GM23338 (cell line): ENCODE results near the gene SMIM44. TPM values are rescaled to one million over a fixed set of nuclear protein-coding genes. Genes with fewer than 3 reads are reported as not detected.

Source experiments
- ATAC-seq: fragments of 200-7000 bp; cut with Tn5 transposase; 3 replicates; pipeline ENCODE4 v1.9.1; 2020
- DNase-seq: peaks from one replicate; pipeline ENCODE4 v3.0.0-alpha.2; 2015; ENCODE audit warnings: low spot score
- H2AFZ ChIP-seq: fragments of 200-600 bp; sonication (generic); 2 replicates; pipeline ENCODE4 v1.8.0; 2016; ENCODE audit warnings: antibody characterized with exemption, mild to moderate bottlenecking, moderate library complexity
- H3F3A ChIP-seq: fragments of 200-600 bp; sonication (generic); replicated peaks from 2 replicates; pipeline ENCODE4 v1.8.0; 2017; ENCODE audit warnings: antibody characterized with exemption, mixed run types, low read depth
- H3K27ac ChIP-seq: fragments of 200-600 bp; sonication (generic); 2 replicates; pipeline ENCODE4 v1.6.1; 2016; ENCODE audit warnings: low read depth
- H3K27me3 ChIP-seq: fragments of 200-600 bp; sonication (generic); 2 replicates; pipeline ENCODE4 v1.8.0; 2016; ENCODE audit warnings: mild to moderate bottlenecking, mixed run types, moderate library complexity; ENCODE audit not compliant: insufficient read depth
- H3K36me3 ChIP-seq: fragments of 200-600 bp; sonication (generic); 2 replicates; pipeline ENCODE4 v1.8.0; 2016; ENCODE audit warnings: mild to moderate bottlenecking; ENCODE audit not compliant: insufficient read depth
- H3K4me1 ChIP-seq: fragments of 200-600 bp; sonication (generic); 2 replicates; pipeline ENCODE4 v1.8.0; 2016; ENCODE audit warnings: mild to moderate bottlenecking, moderate library complexity; ENCODE audit not compliant: insufficient read depth
- H3K4me2 ChIP-seq: fragments of 200-600 bp; sonication (generic); 2 replicates; pipeline ENCODE4 v1.7.1; 2017; ENCODE audit warnings: mixed run types
- H3K4me3 ChIP-seq: fragments of 200-600 bp; sonication (generic); 2 replicates; pipeline ENCODE4 v1.6.1; 2016; ENCODE audit warnings: mixed run types
- H3K79me2 ChIP-seq: fragments of 200-600 bp; sonication (generic); replicated peaks from 2 replicates; pipeline ENCODE4 v1.8.0; 2017; ENCODE audit warnings: mild to moderate bottlenecking; ENCODE audit not compliant: insufficient read depth
- H3K9me2 ChIP-seq: fragments of 200-600 bp; sonication (generic); 2 replicates; pipeline ENCODE4 v1.8.0; 2017; ENCODE audit not compliant: insufficient read depth
- H4K20me1 ChIP-seq: fragments of 200-600 bp; sonication (generic); replicated peaks from 2 replicates; pipeline ENCODE4 v1.8.0; 2017; ENCODE audit warnings: mild to moderate bottlenecking; ENCODE audit not compliant: insufficient read depth
- H3K27ac Mint-ChIP-seq: 2 replicates; pipeline ENCODE4 v1.8.0; 2020; ENCODE audit warnings: inconsistent platforms, mild to moderate bottlenecking, moderate library complexity, mixed read lengths
- H3K27me3 Mint-ChIP-seq: 3 replicates; pipeline ENCODE4 v1.8.0; 2022; ENCODE audit warnings: low read depth, mild to moderate bottlenecking, moderate library complexity, mixed read lengths, inconsistent platforms; ENCODE audit not compliant: insufficient read depth, poor library complexity
- H3K36me3 Mint-ChIP-seq: 3 replicates; pipeline ENCODE4 v1.8.0; 2021; ENCODE audit warnings: low read depth, mild to moderate bottlenecking, inconsistent platforms, moderate library complexity, mixed read lengths
- H3K4me1 Mint-ChIP-seq: 3 replicates; pipeline ENCODE4 v1.8.0; 2020; ENCODE audit warnings: mild to moderate bottlenecking, inconsistent platforms, mixed read lengths
- H3K4me3 Mint-ChIP-seq: 3 replicates; pipeline ENCODE4 v1.8.0; 2021; ENCODE audit warnings: moderate library complexity, mild to moderate bottlenecking, inconsistent platforms, mixed read lengths
- H3K9me3 Mint-ChIP-seq: 3 replicates; pipeline ENCODE4 v1.8.0; 2020; ENCODE audit warnings: moderate library complexity, mild to moderate bottlenecking, inconsistent platforms, mixed read lengths
- CREB1 ChIP-seq: fragments of 250-450 bp; sonication (Bioruptor Pico); IDR thresholded peaks from 2 replicates; pipeline ENCODE4 v1.5.0; 2020; ENCODE audit warnings: low read depth, mild to moderate bottlenecking, moderate library complexity
- CTCF ChIP-seq, 2 experiments: fragments of 200-600 bp in 1 of 2; sonication (generic) in 1 of 2; conservative IDR thresholded peaks; 2 replicates each; pipeline versions ENCODE4 v1.5.1 to v1.6.1; 2016 to 2017; ENCODE audit warnings: antibody characterized with exemption in 2 of 2, low read depth in 2 of 2, mild to moderate bottlenecking in 2 of 2, moderate library complexity in 1 of 2
- EZH2 ChIP-seq: fragments of 200-600 bp; sonication (generic); IDR thresholded peaks from one replicate; pipeline ENCODE4 v1.8.0; 2017; ENCODE audit warnings: antibody characterized with exemption, mild to moderate bottlenecking, low read depth; ENCODE audit not compliant: unreplicated experiment
- EZH2phosphoT487 ChIP-seq: fragments of 200-600 bp; sonication (generic); IDR thresholded peaks from one replicate; pipeline ENCODE4 v1.8.1; 2018; ENCODE audit warnings: antibody characterized with exemption; ENCODE audit not compliant: unreplicated experiment
- JUNB ChIP-seq: IDR thresholded peaks from one replicate; pipeline ENCODE4 v1.6.1; 2016; ENCODE audit warnings: antibody characterized with exemption; ENCODE audit not compliant: unreplicated experiment
- POLR2AphosphoS5 ChIP-seq: IDR thresholded peaks from 2 replicates; pipeline ENCODE4 v1.6.1; 2016; ENCODE audit warnings: antibody characterized with exemption, low read depth
- REST ChIP-seq: IDR thresholded peaks from one replicate; pipeline ENCODE4 v1.6.1; 2018; ENCODE audit warnings: antibody characterized with exemption; ENCODE audit not compliant: unreplicated experiment
- STAT1 ChIP-seq: IDR thresholded peaks from one replicate; pipeline ENCODE4 v1.6.1; 2016; ENCODE audit warnings: antibody characterized with exemption; ENCODE audit not compliant: unreplicated experiment
- ZNF114 ChIP-seq: fragments of 250-450 bp; sonication (Bioruptor Pico); IDR thresholded peaks from 2 replicates; pipeline ENCODE4 v1.5.0; 2020; ENCODE audit warnings: mild to moderate bottlenecking, moderate library complexity
- ZNF331 ChIP-seq: fragments of 250-450 bp; sonication (Bioruptor Pico); IDR thresholded peaks from 2 replicates; pipeline ENCODE4 v1.5.0; 2020; ENCODE audit warnings: low read depth, mild to moderate bottlenecking, moderate library complexity
- polyA plus RNA-seq: library from polyadenylated mRNA; unstranded; fragments of >200 nt; fragmentation: Nextera tagmentation; extraction: Ambion mirVana; gene quantifications from 2 replicates; pipeline ENCODE4 v1.2.1, GENCODE V29; 2016
- total RNA-seq: library from RNA; depleted of rRNA; stranded (reverse); fragments of >200 nt; shearing (Covaris generic); gene quantifications from 2 replicates; pipeline ENCODE4 v1.2.3, GENCODE V29; 2014

Gene SMIM44
- total and polyA plus RNA-seq, 2 experiments from 2014 or later = not detected

GRCh38 chr19:3434630-3435553 lies 48.3 kb downstream of the SMIM44 start (continued):
- TF ChIP-seq CTCF (conservative IDR thresholded peaks at IDR 0.05; ENCODE audit: low read depth in 2 of 2) (no peak), REST (no peak), STAT1 (no peak), POLR2AphosphoS5 (peak; percentile 83), EZH2 (no peak), ZNF331 (CRISPR knock-in tag) (no peak), CREB1 (CRISPR knock-in tag) (peak; percentile 62)

- H3K79me2 ChIP-seq = no peaks in the 10 kb centered on the region
These were observed 49.3 kb downstream of the SMIM44 start for GRCh38 chr19:3433805-3434540.

More at GRCh38 chr19:3433805-3434540, 49.3 kb downstream of the SMIM44 start:
- H3K36me3 Mint-ChIP-seq = no peaks in the 10 kb centered on the region; the same call in 2 of the 3 replicates
- H3K4me3 Mint-ChIP-seq = peak overlapping the region; percentile 97
- no peaks in the 10 kb centered on the region for H3K27me3 ChIP-seq
- no peaks in the 10 kb centered on the region for H3K4me1 Mint-ChIP-seq
- H3K4me1 ChIP-seq = no peaks in the 10 kb centered on the region; the same call in 1 of the 2 replicates
- H3K27me3 Mint-ChIP-seq = peaks cover 34% of the 10 kb centered on the region
- H3K27ac Mint-ChIP-seq = peak overlapping the region; percentile 100
- H3K36me3 ChIP-seq = no peaks in the 10 kb centered on the region
- H2AFZ ChIP-seq = peak overlapping the region; percentile 93
- TF ChIP-seq STAT1 (no peak), ZNF331 (CRISPR knock-in tag) (no peak), JUNB (no peak), CREB1 (CRISPR knock-in tag) (no peak), ZNF114 (CRISPR knock-in tag) (no peak), POLR2AphosphoS5 (no peak), EZH2phosphoT487 (no peak)
- DNase-seq (no peak), ATAC-seq (no peak)
- no peak overlapping the region for H3K27ac ChIP-seq
- peak overlapping the region; percentile 97 for H3K4me2 ChIP-seq
- H3K9me2 ChIP-seq = no peaks in the 10 kb centered on the region
- peaks cover 4% of the 10 kb centered on the region; the same call in 1 of the 3 replicates for H3K9me3 Mint-ChIP-seq
- no peaks in the 10 kb centered on the region for H3F3A ChIP-seq
- peak overlapping the region; percentile 90 for H3K4me3 ChIP-seq
- no peaks in the 10 kb centered on the region for H4K20me1 ChIP-seq
